TTC549 (cell line): Measurements from ENCODE around the gene PBRM1.
A peak's percentile ranks its signal among the peaks of the same experiment; 100 is the strongest.
"Not testable (repeated sequence)": the region's sequence is repeated elsewhere in the genome, so short reads cannot be mapped to it uniquely, and the experiment has no call there.

Experiments
- FAIRE-seq: peaks from 2 replicates; lab custom pipeline; 2012; peaks lifted over from hg19 to GRCh38; lab: Jason Lieb, UNC

The PBRM1 gene

DNA sequence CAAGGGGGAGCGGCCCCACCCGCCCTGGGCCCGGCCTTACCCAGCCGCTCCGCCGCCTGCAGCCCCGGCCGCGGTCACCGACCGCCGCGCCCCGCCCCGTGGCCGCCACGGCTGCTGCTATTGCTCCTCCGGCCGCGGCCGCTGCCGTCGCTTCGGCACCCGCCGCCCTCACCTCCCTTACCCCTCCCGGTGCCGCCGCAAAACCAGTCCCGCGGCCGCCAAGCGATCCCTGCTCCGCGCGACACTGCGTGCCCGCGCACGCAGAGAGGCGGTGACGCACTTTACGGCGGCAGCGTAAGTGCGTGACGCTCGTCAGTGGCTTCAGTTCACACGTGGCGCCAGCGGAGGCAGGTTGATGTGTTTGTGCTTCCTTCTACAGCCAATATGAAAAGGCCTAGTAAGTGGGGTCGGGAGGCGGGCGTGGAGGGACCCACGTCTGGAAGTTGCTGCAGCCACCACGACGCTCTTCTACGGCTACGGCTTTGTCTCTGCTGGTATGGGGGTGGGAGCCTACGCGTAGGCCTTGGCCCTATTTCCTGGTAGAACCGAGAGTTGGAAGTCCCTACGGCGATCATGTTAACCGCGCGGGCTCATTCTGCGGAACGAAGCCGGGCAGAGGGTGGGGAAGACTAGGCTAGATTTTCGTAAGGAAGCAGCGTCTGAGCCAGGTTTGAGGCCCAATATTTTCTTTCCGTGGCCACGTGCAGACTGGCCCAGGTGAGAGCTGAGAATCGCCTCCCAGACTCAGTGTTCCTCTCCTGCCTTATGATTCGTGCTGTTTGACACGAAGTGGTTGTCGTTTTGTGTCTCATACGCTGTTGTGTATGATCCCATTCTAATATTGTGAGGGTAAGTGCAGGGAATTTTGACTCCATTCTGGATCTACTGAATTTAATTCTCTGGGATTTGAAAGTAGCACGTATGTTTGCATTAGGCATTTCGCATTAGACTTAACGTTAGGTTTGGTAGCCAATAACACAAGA lies at the start of gene PBRM1, which contains the start of gene GNL3:
TSS of gene PBRM1 (minus strand) at position 205 of the 983 bp plus-strand sequence.
TSS of gene GNL3 (plus strand) at position 324 of the 983 bp plus-strand sequence. CDS start at position 385, 61 bp downstream.
- FAIRE-seq: peak; percentile 57

GRCh38 chr3:52733256-52733891 lies 47.7 kb upstream of the PBRM1 start:
- FAIRE-seq: no peak

DNA sequence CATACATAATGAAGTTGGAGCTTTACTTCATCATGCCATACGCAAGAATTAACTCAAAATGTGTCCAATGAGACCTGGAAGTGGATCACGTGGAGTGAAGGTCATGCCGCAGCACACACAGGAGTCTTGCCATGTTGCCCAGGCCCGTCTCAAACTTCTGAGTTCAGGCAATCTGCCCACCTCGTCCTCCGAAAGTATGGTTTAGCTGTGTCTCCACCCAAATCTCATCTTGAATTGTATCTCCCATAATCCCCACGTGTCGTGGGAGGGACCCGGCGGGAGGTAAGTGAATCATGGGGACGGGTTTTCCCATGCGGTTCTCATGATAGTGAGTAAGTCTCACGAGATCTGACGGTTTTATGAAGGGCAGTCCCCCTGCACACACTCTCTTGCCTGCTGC lies 45.9 kb upstream of the PBRM1 start:
- FAIRE-seq: no peak

GRCh38 chr3:52730681-52731080 lies 45.0 kb upstream of the PBRM1 start:
- no peak for FAIRE-seq

DNA sequence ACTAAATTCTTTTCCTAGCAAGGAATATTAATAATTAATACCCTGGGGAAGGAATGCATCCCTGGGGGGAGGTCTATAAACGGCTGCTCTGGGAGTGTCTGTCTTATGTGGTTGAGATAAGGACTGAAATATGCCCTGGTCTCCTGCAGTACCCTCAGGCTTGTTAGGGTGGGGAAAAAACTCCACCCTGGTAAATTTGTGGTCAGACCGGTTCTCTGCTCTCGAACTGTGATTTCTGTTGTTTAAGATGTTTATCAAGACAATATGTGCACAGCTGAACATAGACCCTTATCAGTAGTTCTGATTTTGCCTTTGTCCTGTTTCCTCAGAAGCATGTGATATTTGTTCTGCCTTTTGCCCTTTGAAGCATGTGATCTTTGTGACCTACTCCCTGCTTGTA lies 43.0 kb upstream of the PBRM1 start:
- not testable (repeated sequence) for FAIRE-seq

DNA sequence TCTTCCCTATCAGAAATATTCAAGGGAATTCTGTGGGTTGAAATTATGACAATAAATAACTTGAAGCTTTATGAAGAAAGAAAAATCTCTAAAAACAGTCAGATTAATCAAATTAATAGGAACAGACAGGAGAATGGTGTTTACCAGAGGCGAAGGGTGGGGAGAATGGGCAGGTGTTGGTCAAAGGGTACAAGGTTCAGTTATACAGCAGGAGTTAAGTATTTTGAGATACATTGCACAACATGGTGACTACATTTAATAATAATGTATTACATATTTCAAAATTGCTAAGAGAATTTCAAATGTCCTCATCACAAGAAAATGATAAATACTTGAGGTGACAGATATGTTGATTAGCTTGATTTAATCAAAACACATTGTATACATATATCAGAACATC lies 38.8 kb upstream of the PBRM1 start:
- no peak for FAIRE-seq

DNA sequence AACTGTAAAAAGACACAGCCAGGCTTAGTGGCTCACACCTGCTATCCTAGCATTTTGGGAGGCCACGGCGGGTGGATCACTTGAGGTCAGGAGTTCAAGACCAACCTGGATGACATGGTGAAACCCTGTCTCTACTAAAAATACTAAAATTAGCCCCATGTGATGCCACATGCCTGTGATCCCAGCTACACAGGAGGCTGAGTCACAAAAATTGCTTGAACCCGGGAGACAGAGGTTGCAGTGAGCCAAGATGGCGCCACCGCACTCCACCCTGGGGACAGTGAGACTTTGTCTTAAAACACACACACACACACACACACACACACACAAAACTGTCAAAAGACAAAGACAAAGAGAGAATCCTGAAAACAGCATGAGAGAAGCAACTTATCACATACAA lies 38.2 kb upstream of the PBRM1 start:
- no peak for FAIRE-seq

- FAIRE-seq: no peak
Measured at GRCh38 chr3:52722491-52722890, 36.8 kb upstream of the PBRM1 start.

DNA sequence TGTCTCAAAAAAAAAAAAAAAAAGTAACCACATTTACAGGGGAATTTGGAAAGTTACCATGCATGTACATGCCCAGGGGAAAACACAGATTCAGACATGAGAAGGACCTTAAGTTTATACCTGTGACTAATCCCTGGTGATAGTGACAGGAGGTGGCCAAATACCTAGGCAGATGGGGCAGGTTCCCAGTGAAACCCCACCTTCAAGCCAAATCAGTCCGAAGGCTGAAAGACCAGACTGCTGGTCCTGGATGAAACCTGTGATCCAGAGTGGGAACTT lies 36.0 kb upstream of the PBRM1 start:
- no peak for FAIRE-seq

GRCh38 chr3:52721002-52721729 lies 35.5 kb upstream of the PBRM1 start:
- no peak for FAIRE-seq

DNA sequence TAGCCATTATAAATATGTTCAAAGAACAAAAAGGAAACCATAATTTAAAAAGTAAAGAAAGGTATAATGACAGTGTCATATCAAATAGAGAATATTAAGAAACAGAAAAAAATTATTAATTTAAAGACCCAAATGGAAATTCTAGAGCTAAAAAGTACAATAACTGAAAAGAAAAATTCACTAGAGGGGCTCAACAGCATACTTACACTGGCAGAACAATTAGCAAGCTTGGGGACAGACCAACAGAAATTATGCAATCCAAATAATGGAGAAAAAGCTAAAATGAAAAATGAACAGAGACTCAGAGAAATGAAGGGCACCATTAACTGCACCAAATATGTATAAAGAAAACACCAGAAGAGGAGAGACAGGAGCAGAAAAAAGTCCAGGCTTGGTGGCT lies 33.9 kb upstream of the PBRM1 start:
- FAIRE-seq: no peak

GRCh38 chr3:52715714-52716305 lies 30.1 kb upstream of the PBRM1 start:
- FAIRE-seq: no peak

- no peak for FAIRE-seq
Measured at GRCh38 chr3:52714335-52715302, 28.9 kb upstream of the PBRM1 start.

GRCh38 chr3:52712291-52713212 lies 26.8 kb upstream of the PBRM1 start:
- no peak for FAIRE-seq

GRCh38 chr3:52710512-52710911 lies 24.8 kb upstream of the PBRM1 start:
- FAIRE-seq: no peak

DNA sequence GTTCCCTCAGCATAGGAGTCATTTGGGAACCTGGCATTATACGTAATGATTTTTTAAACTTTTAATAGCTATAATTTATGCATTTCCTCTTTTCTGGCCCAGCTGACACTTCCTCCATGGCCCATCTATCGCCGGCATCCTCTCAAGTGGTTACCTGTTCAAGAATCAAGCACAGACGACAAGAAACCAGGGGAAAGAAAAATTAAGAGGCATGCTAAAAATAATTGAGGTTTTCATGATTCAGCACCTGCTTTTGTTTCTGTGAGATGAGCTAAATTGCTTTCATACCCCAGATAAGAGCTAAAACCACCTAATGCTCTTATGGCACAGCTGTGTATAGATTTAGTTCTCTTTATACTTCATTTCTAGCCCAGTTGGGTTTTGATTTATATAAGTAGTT lies 21.9 kb upstream of the PBRM1 start:
- FAIRE-seq: no peak

DNA sequence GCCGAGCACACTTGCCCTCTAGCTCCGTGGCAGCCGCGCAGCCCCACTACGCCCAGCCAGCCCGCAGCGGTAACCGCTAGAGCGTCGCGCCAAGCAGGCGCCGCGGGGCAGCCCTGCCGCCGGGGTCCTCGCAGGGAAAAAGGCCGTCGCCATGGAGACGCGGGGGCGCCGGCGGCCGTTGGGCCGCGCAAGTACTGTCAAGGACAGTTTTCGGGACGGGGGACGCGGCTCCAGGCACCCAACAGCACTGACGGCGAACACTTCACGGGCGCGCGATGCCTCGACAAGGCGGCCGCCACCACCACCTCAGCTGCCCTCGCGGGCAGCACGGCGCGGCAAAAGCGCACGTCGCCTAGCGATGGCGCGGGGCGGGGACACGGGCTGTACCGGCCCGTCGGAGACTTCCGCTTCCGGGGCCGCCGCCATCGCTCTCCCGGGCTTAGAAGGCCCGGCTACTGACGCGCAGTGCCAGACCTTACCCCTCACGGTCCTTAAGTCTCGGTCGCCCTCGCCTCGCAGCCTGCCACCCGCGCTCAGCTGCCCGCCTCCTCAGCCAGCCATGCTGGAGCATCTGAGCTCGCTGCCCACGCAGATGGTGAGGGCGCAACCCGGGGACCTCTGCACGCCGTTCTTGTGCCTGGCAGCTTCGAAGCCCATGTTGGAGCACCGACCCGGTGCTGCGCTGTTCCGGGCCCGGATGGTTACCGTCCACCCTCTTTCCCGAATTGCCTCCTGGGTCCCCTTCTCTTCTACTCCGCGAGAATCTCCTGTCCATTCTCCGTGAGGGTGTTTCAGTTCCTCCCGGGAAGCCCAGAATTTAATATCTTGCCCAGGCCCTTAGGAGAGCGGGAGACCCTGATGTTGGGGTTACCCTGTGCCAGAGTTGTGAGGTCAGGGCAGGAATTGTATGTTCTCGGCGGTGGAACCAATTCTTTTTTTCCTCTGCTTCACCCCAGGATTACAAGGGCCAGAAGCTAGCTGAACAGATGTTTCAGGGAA lies 20.3 kb upstream of the PBRM1 start, which contains the start of the genes GLT8D1 and SPCS1:
TSS of gene GLT8D1 (minus strand) at position 104 of the 999 bp plus-strand sequence. CDS start 5,331 bp downstream, outside the sequence.
TSS of gene SPCS1 (plus strand) at position 419 of the 999 bp plus-strand sequence. CDS start at position 560, 141 bp downstream.
- FAIRE-seq: no peak

- FAIRE-seq: no peak
Measured at GRCh38 chr3:52705438-52705687, 19.6 kb upstream of the PBRM1 start.
